Measurements from ENCODE around the gene BLCAP. TPM values are rescaled to one million over a fixed set of nuclear protein-coding genes. Genes with fewer than 3 reads are reported as not detected.

The BLCAP gene
- polyA plus RNA-seq, 4 donors = 57.3 to 80.9 (median 65.8) TPM

DNA sequence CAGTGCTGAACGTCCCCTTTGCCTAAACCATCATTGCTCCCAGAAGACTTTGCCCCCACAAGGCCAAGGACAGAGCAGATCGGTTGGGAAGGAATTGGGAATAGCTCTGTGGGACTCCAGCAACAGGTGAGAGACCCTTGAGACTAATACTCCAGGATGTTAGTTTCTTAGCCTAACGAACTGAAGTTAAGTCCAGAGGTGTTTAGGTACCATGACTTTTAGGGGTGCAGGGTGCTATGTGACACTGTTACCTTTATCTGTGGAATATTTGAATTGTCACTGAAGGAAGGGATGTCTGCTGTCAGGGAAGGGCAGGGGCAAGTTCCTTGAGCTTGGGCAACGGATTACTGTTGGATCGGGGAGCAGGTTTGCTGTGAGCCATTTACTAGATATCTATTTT is 1.9 kb downstream of the BLCAP start:
- peak overlapping the region in 1 of 3 donors; percentile 95 for H3K4me3 ChIP-seq (ENCODE audit: low read depth in 1 of 3, low read length in 3 of 3)
- H3K27me3 ChIP-seq (ENCODE audit: control insufficient read depth in 3 of 3, insufficient read depth in 3 of 3, low read length in 3 of 3) = no peaks in the 10 kb centered on the region
- 20 to 51% (median 50%) methylated on average over 5 of the region's 5 CpGs for WGBS, 3 donors
- H3K9me3 ChIP-seq (ENCODE audit: control insufficient read depth in 2 of 2, insufficient read depth in 1 of 2, low read depth in 1 of 2, low read length in 1 of 2) = no peaks in the 10 kb centered on the region
- H3K36me3 ChIP-seq (ENCODE audit: control insufficient read depth in 3 of 3, insufficient read depth in 2 of 3, low read depth in 1 of 3, low read length in 3 of 3) = peaks cover 0 to 30% (median 2%) of the 10 kb centered on the region in 3 donors
- DNase-seq (peak in 1 of 2 donors; percentile 30), FAIRE-seq (no peak)
- peak overlapping the region in 2 of 3 donors; percentile 5 to 29 for H3K27ac ChIP-seq (ENCODE audit: low read depth in 1 of 3, low read length in 2 of 3)
- H3K4me1 ChIP-seq (ENCODE audit: control insufficient read depth in 3 of 3, insufficient read depth in 2 of 3, low read depth in 1 of 3, low read length in 2 of 3) = peaks cover 5 to 35% (median 10%) of the 10 kb centered on the region in 3 donors

- Histone ChIP-seq H3K4me1 (ENCODE audit: control insufficient read depth in 3 of 3, insufficient read depth in 2 of 3, low read depth in 1 of 3, low read length in 2 of 3) (peaks cover 5 to 35% (median 10%) of the 10 kb centered on the region in 3 donors), H3K36me3 (ENCODE audit: control insufficient read depth in 3 of 3, insufficient read depth in 2 of 3, low read depth in 1 of 3, low read length in 3 of 3) (peaks cover 2 to 38% (median 5%) of the 10 kb centered on the region in 3 donors), H3K4me3 (ENCODE audit: low read depth in 1 of 3, low read length in 3 of 3) (peak overlapping the region in 1 of 3 donors; percentile 8), H3K9me3 (ENCODE audit: control insufficient read depth in 2 of 2, insufficient read depth in 1 of 2, low read depth in 1 of 2, low read length in 1 of 2) (peaks cover 0 to 3% of the 10 kb centered on the region in 2 donors), H3K27me3 (ENCODE audit: control insufficient read depth in 3 of 3, insufficient read depth in 3 of 3, low read length in 3 of 3) (no peaks in the 10 kb centered on the region), H3K27ac (ENCODE audit: low read depth in 1 of 3, low read length in 2 of 3) (peak overlapping the region; percentile 48 to 71 (median 61))
- WGBS, 3 donors = 39 to 50% (median 40%) methylated on average over 6 of the region's 6 CpGs
- no peak for FAIRE-seq
- DNase-seq = peak in 1 of 2 donors; percentile 67
Measured at GRCh38 chr20:37524859-37525708, 2.6 kb downstream of the BLCAP start.

GRCh38 chr20:37523911-37524700 is 3.6 kb downstream of the BLCAP start:
- H3K9me3 ChIP-seq (ENCODE audit: control insufficient read depth in 2 of 2, insufficient read depth in 1 of 2, low read depth in 1 of 2, low read length in 1 of 2) = peaks cover 0 to 3% of the 10 kb centered on the region in 2 donors
- FAIRE-seq (no peak), DNase-seq (peak; percentile 82 to 83)
- 36 to 61% (median 47%) methylated on average over 10 of the region's 10 CpGs for WGBS, 3 donors
- no peaks in the 10 kb centered on the region for H3K27me3 ChIP-seq (ENCODE audit: control insufficient read depth in 3 of 3, insufficient read depth in 3 of 3, low read length in 3 of 3)
- peaks cover 2 to 46% (median 6%) of the 10 kb centered on the region in 3 donors for H3K36me3 ChIP-seq (ENCODE audit: control insufficient read depth in 3 of 3, insufficient read depth in 2 of 3, low read depth in 1 of 3, low read length in 3 of 3)
- no peak overlapping the region for H3K4me3 ChIP-seq (ENCODE audit: low read depth in 1 of 3, low read length in 3 of 3)
- H3K4me1 ChIP-seq (ENCODE audit: control insufficient read depth in 3 of 3, insufficient read depth in 2 of 3, low read depth in 1 of 3, low read length in 2 of 3) = peaks cover 5 to 38% (median 10%) of the 10 kb centered on the region in 3 donors
- H3K27ac ChIP-seq (ENCODE audit: low read depth in 1 of 3, low read length in 2 of 3) = peak overlapping the region; percentile 24 to 71 (median 57)

GRCh38 chr20:37523012-37523391 is 4.7 kb downstream of the BLCAP start:
- Histone ChIP-seq H3K27me3 (ENCODE audit: control insufficient read depth in 3 of 3, insufficient read depth in 3 of 3, low read length in 3 of 3) (no peaks in the 10 kb centered on the region), H3K4me1 (ENCODE audit: control insufficient read depth in 3 of 3, insufficient read depth in 2 of 3, low read depth in 1 of 3, low read length in 2 of 3) (peaks cover 2 to 30% (median 10%) of the 10 kb centered on the region in 3 donors), H3K36me3 (ENCODE audit: control insufficient read depth in 3 of 3, insufficient read depth in 2 of 3, low read depth in 1 of 3, low read length in 3 of 3) (peaks cover 7 to 57% (median 9%) of the 10 kb centered on the region in 3 donors), H3K27ac (ENCODE audit: low read depth in 1 of 3, low read length in 2 of 3) (peak overlapping the region in 1 of 3 donors; percentile 3), H3K4me3 (ENCODE audit: low read depth in 1 of 3, low read length in 3 of 3) (no peak overlapping the region), H3K9me3 (ENCODE audit: control insufficient read depth in 2 of 2, insufficient read depth in 1 of 2, low read depth in 1 of 2, low read length in 1 of 2) (peaks cover 0 to 3% of the 10 kb centered on the region in 2 donors)
- WGBS, 3 donors = 83 to 87% (median 87%) methylated on average over 13 of the region's 13 CpGs
- no peak for DNase-seq
- FAIRE-seq = no peak

- Histone ChIP-seq H3K4me3 (ENCODE audit: low read depth in 1 of 3, low read length in 3 of 3) (no peak overlapping the region), H3K27me3 (ENCODE audit: control insufficient read depth in 3 of 3, insufficient read depth in 3 of 3, low read length in 3 of 3) (no peaks in the 10 kb centered on the region), H3K4me1 (ENCODE audit: control insufficient read depth in 3 of 3, insufficient read depth in 2 of 3, low read depth in 1 of 3, low read length in 2 of 3) (peaks cover 2 to 32% (median 10%) of the 10 kb centered on the region in 3 donors), H3K9me3 (ENCODE audit: control insufficient read depth in 2 of 2, insufficient read depth in 1 of 2, low read depth in 1 of 2, low read length in 1 of 2) (peaks cover 0 to 3% of the 10 kb centered on the region in 2 donors), H3K36me3 (ENCODE audit: control insufficient read depth in 3 of 3, insufficient read depth in 2 of 3, low read depth in 1 of 3, low read length in 3 of 3) (peaks cover 8 to 62% (median 11%) of the 10 kb centered on the region in 3 donors), H3K27ac (ENCODE audit: low read depth in 1 of 3, low read length in 2 of 3) (peak overlapping the region in 1 of 3 donors; percentile 3)
- FAIRE-seq (no peak), DNase-seq (peak; percentile 63 to 67)
- WGBS, 3 donors = 55 to 74% (median 65%) methylated on average over 36 of the region's 36 CpGs
Measured at GRCh38 chr20:37522260-37523011, 5.2 kb downstream of the BLCAP start.

DNA sequence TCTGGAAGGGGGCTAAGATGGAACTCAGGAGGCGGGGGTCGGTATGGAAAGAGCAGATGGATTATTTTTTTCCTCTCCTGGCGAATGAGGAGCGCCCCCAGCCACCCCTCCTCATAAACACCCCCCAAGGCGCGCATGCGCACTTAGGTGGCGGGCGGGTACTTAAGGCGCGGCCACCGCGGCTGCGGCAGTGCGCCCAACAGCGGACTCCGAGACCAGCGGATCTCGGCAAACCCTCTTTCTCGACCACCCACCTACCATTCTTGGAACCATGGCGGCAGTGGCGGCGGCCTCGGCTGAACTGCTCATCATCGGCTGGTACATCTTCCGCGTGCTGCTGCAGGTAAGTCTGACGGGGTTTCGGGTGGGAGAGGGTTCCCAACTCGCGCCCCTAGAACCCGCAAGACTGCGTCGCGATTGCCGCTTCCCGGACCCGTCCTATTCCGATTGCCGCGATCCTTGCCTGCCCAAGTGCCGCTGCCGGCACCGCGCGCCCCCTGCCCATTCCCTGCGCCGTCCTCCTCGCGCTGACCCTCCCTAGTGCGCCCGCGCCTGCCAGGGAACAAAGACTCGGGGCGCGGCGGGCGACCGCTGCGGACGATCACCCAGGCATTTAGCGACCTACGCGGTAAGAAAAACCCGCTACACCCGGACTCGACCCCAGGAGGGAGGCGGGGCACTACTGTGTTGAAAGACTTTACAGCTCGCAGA is 6.5 kb downstream of the BLCAP start, which contains the start of gene NNAT:
Gene NNAT, plus strand, starts transcription at position 190 of the 711 bp plus-strand sequence. Its CDS starts 82 bp downstream, at position 272.
- Histone ChIP-seq H3K4me3 (ENCODE audit: low read depth in 1 of 3, low read length in 3 of 3) (peak within 1 kb of the TSS in 1 of 3 donors; percentile 49), H3K27me3 (ENCODE audit: control insufficient read depth in 3 of 3, insufficient read depth in 3 of 3, low read length in 3 of 3) (no peaks in the 10 kb centered on the region), H3K4me1 (ENCODE audit: control insufficient read depth in 3 of 3, insufficient read depth in 2 of 3, low read depth in 1 of 3, low read length in 2 of 3) (peaks cover 2 to 39% (median 10%) of the 10 kb centered on the region in 3 donors), H3K27ac (ENCODE audit: low read depth in 1 of 3, low read length in 2 of 3) (peak within 1 kb of the TSS in 1 of 3 donors; percentile 17), H3K9me3 (ENCODE audit: control insufficient read depth in 2 of 2, insufficient read depth in 1 of 2, low read depth in 1 of 2, low read length in 1 of 2) (peaks cover 0 to 3% of the 10 kb centered on the region in 2 donors), H3K36me3 (ENCODE audit: control insufficient read depth in 3 of 3, insufficient read depth in 2 of 3, low read depth in 1 of 3, low read length in 3 of 3) (peaks cover 12 to 65% (median 12%) of the 10 kb centered on the region in 3 donors)
- WGBS, 3 donors = 65 to 91% (median 90%) methylated on average over 66 to 69 of the region's 69 CpGs
- FAIRE-seq (no peak), DNase-seq (no peak)

DNA sequence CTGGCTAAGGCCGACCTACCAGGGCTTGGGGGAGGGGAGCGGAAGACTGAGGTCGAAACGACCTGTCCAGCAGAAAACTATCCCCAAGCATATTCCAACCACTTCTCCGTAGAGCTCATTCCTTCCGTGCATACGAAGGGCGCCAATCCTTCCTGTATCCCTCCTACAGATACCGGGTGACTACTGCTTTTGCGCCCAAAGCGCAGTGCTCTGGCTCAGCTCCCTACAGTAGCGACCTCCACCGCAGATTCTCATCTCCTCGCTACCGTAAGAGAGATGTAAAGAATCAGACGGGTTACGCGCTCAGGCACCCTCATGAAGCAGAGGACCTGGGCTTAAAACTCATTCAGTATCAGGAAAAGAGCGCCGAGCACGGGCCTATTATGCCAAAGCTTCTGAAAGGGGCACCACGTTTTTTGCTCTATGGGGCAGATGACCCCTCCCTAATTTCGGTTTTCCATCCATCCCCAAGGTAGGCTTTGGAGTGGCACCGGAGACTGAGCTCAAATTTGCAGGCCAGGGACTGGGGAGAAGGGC is 7.2 kb downstream of the BLCAP start:
- H3K27ac ChIP-seq (ENCODE audit: low read depth in 1 of 3, low read length in 2 of 3) = no peak overlapping the region
- peaks cover 2 to 34% (median 4%) of the 10 kb centered on the region in 3 donors for H3K4me1 ChIP-seq (ENCODE audit: control insufficient read depth in 3 of 3, insufficient read depth in 2 of 3, low read depth in 1 of 3, low read length in 2 of 3)
- peaks cover 12 to 72% (median 12%) of the 10 kb centered on the region in 3 donors for H3K36me3 ChIP-seq (ENCODE audit: control insufficient read depth in 3 of 3, insufficient read depth in 2 of 3, low read depth in 1 of 3, low read length in 3 of 3)
- H3K27me3 ChIP-seq (ENCODE audit: control insufficient read depth in 3 of 3, insufficient read depth in 3 of 3, low read length in 3 of 3) = no peaks in the 10 kb centered on the region
- FAIRE-seq (no peak), DNase-seq (no peak)
- peaks cover 0 to 3% of the 10 kb centered on the region in 2 donors for H3K9me3 ChIP-seq (ENCODE audit: control insufficient read depth in 2 of 2, insufficient read depth in 1 of 2, low read depth in 1 of 2, low read length in 1 of 2)
- no peak overlapping the region for H3K4me3 ChIP-seq (ENCODE audit: low read depth in 1 of 3, low read length in 3 of 3)
- WGBS, 3 donors = 85 to 92% (median 91%) methylated on average over 24 of the region's 24 CpGs
